Tibial nerve (tissue), 4 donors: ENCODE results near the gene PURB. TPM values are rescaled to one million over a fixed set of nuclear protein-coding genes. Genes with fewer than 3 reads are reported as not detected.
A peak's percentile ranks its signal among the peaks of the same experiment; 100 is the strongest.

Experiments
- DNase-seq, 2 donors: peaks; one replicate each; pipeline ENCODE4 v3.0.0-alpha.2; 2019; ENCODE audit warnings: low spot score in 2 of 2
- H3K27ac ChIP-seq, 4 donors: fragments of 200-600 bp; sonication (generic) in 3 of 4; one replicate each; pipeline ENCODE4 v1.5.1; 2017 to 2019; ENCODE audit warnings: mild to moderate bottlenecking in 1 of 4
- H3K27me3 ChIP-seq, 2 donors: fragments of 200-600 bp; sonication (generic) in 1 of 2; one replicate each; pipeline versions ENCODE4 v1.5.1 to v1.6.0; 2017 to 2019
- H3K36me3 ChIP-seq, 3 donors: fragments of 200-600 bp; sonication (generic); one replicate each; pipeline ENCODE4 v1.5.1; 2018 to 2019
- H3K4me1 ChIP-seq, 4 donors: fragments of 200-600 bp; sonication (generic) in 3 of 4; one replicate each; pipeline ENCODE4 v1.5.1; 2017 to 2019
- H3K4me3 ChIP-seq, 4 donors: fragments of 200-600 bp; sonication (generic) in 3 of 4; one replicate each; pipeline ENCODE4 v1.5.1; 2017 to 2019; ENCODE audit warnings: mild to moderate bottlenecking in 1 of 4, moderate library complexity in 1 of 4
- H3K9me3 ChIP-seq, 4 donors: fragments of 200-600 bp; sonication (generic) in 3 of 4; one replicate each; pipeline ENCODE4 v1.5.1; 2017 to 2019
- EP300 ChIP-seq, 2 donors: sonication (generic); formaldehyde crosslinking; IDR thresholded peaks; one replicate each; pipeline ENCODE4 v1.6.1; 2017; ENCODE audit warnings: antibody characterized with exemption in 2 of 2, mild to moderate bottlenecking in 1 of 2
- POLR2A ChIP-seq, 2 donors: fragments of 450-650 bp; IDR thresholded peaks; one replicate each; pipeline ENCODE4 v1.6.1; 2017; ENCODE audit warnings: antibody characterized with exemption in 2 of 2, mild to moderate bottlenecking in 2 of 2, moderate library complexity in 2 of 2
- WGBS, 2 donors: methylation state at CpG; one replicate each; pipeline ENCODE4 v1.1.5; 2018; 5-methylcytosine and 5-hydroxymethylcytosine counted together
- total RNA-seq, 4 donors: library from RNA; depleted of rRNA; stranded (reverse); fragments of >200 nt; gene quantifications; one replicate each; pipeline ENCODE4 v1.1.0, GENCODE V29; 2016
- TF ChIP-seq, protein P1 (sequence below), 5 experiments: fragments of 200-600 bp in 3 of 5; fragments of 450-650 bp in 2 of 5; sonication (generic) in 3 of 5; IDR thresholded peaks; one replicate each; pipeline ENCODE4 v1.5.1; 2016 to 2019; ENCODE audit warnings: antibody characterized with exemption in 5 of 5, mild to moderate bottlenecking in 3 of 5, moderate library complexity in 2 of 5

The PURB gene
- total RNA-seq, 4 donors from 2014 or later: 20.0 to 26.4 (median 23.3) TPM

GRCh38 chr7:44852590-44852989 is 32.7 kb downstream of the PURB start:
- TF ChIP-seq EP300 (IDR thresholded peaks at IDR 0.05) (no peak), POLR2A (IDR thresholded peaks at IDR 0.05) (no peak)
- TF ChIP-seq, protein P1, sequence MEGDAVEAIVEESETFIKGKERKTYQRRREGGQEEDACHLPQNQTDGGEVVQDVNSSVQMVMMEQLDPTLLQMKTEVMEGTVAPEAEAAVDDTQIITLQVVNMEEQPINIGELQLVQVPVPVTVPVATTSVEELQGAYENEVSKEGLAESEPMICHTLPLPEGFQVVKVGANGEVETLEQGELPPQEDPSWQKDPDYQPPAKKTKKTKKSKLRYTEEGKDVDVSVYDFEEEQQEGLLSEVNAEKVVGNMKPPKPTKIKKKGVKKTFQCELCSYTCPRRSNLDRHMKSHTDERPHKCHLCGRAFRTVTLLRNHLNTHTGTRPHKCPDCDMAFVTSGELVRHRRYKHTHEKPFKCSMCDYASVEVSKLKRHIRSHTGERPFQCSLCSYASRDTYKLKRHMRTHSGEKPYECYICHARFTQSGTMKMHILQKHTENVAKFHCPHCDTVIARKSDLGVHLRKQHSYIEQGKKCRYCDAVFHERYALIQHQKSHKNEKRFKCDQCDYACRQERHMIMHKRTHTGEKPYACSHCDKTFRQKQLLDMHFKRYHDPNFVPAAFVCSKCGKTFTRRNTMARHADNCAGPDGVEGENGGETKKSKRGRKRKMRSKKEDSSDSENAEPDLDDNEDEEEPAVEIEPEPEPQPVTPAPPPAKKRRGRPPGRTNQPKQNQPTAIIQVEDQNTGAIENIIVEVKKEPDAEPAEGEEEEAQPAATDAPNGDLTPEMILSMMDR (IDR thresholded peaks at IDR 0.05): no peak
- Histone ChIP-seq H3K4me1 (peaks cover 0 to 20% (median 4%) of the 10 kb centered on the region in 4 donors), H3K27ac (no peak overlapping the region), H3K27me3 (no peaks in the 10 kb centered on the region), H3K36me3 (no peaks in the 10 kb centered on the region), H3K9me3 (no peaks in the 10 kb centered on the region), H3K4me3 (no peak overlapping the region)
- WGBS, 2 donors: 77 to 78% methylated on average over 3 of the region's 3 CpGs
- DNase-seq: no peak

- 82 to 86% methylated on average over 5 of the region's 5 CpGs for WGBS, 2 donors
- no peak overlapping the region for H3K27ac ChIP-seq
- no peak for DNase-seq
- TF ChIP-seq, protein P1 (IDR thresholded peaks at IDR 0.05): no peak
- no peak for TF ChIP-seq EP300 (IDR thresholded peaks at IDR 0.05)
- TF ChIP-seq POLR2A (IDR thresholded peaks at IDR 0.05): no peak
- H3K4me3 ChIP-seq: no peak overlapping the region
- H3K36me3 ChIP-seq: no peaks in the 10 kb centered on the region
- H3K9me3 ChIP-seq: no peaks in the 10 kb centered on the region
- no peaks in the 10 kb centered on the region for H3K27me3 ChIP-seq
- peaks cover 0 to 33% (median 13%) of the 10 kb centered on the region in 4 donors for H3K4me1 ChIP-seq
These were observed 35.3 kb downstream of the PURB start for GRCh38 chr7:44849885-44850544.

DNA sequence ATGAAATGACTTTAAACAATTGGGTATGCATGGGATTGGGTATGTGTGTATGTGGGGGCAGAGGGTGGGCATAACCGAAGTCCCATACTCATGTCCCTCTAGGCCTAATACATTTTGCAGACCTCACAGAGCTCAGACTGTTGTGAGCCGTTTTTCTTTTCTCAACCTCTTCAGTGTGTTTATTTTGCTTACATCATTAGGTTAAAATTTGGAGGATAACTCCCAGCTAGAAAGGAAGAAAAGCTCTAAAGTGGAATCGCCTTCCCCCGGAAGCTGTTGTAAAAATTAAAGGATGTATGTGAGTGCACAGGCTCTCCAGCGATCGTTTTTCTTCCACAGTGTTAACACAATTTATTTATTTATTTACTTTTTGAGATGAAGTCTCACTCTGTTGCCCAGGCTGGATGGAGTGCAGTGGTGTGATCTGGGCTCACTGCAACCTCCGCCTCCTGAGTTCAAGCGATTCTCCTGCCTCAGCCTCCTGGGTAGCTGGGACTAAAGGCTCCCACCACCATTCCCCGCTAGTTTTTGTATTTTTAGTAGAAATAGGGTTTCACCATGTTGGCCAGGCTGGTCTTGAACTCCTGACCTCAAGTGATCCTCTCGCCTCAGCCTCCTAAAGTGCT is 36.0 kb downstream of the PURB start:
- TF ChIP-seq EP300 (IDR thresholded peaks at IDR 0.05) (no peak), POLR2A (IDR thresholded peaks at IDR 0.05) (no peak)
- TF ChIP-seq, protein P1 (IDR thresholded peaks at IDR 0.05): no peak
- DNase-seq: no peak
- peak overlapping the region in 3 of 4 donors; percentile 93 to 98 (median 96) for H3K27ac ChIP-seq
- H3K36me3 ChIP-seq: no peaks in the 10 kb centered on the region
- no peaks in the 10 kb centered on the region for H3K27me3 ChIP-seq
- peak overlapping the region in 1 of 4 donors; percentile 69 for H3K4me3 ChIP-seq
- H3K4me1 ChIP-seq: peaks cover 0 to 39% (median 18%) of the 10 kb centered on the region in 4 donors
- H3K9me3 ChIP-seq: no peaks in the 10 kb centered on the region
- 68 to 69% methylated on average over 10 of the region's 10 CpGs for WGBS, 2 donors

GRCh38 chr7:44847920-44848634 is 37.3 kb downstream of the PURB start, which contains the start of gene H2AZ2:
Gene H2AZ2, minus strand, starts transcription at chr7:44848087. Its CDS starts 116 bp downstream, at chr7:44847971.
- Histone ChIP-seq H3K27me3 (no peaks in the 10 kb centered on the region), H3K9me3 (no peaks in the 10 kb centered on the region), H3K4me3 (peak within 1 kb of the TSS; percentile 63 to 89 (median 72)), H3K4me1 (peaks cover 0 to 43% (median 18%) of the 10 kb centered on the region in 4 donors), H3K27ac (peak within 1 kb of the TSS; percentile 93 to 99 (median 97)), H3K36me3 (no peaks in the 10 kb centered on the region)
- WGBS, 2 donors: 1% methylated on average over 45 to 51 of the region's 70 CpGs
- DNase-seq: peak; percentile 99 to 100
- TF ChIP-seq, protein P1 (IDR thresholded peaks at IDR 0.05): peak in 2 of 5 experiments; percentile 63 to 83
- TF ChIP-seq POLR2A (IDR thresholded peaks at IDR 0.05): peak; percentile 89 to 97
- TF ChIP-seq EP300 (IDR thresholded peaks at IDR 0.05): peak; percentile 89 to 92
